SK-N-MC (cell line): Measurements from ENCODE around the gene SLC51A.

Source experiments
- DNase-seq: peaks from one replicate; pipeline ENCODE4 v3.0.0-alpha.2; 2011; ENCODE audit warnings: low read depth, low spot score
- H3K27ac ChIP-seq: fragments of 200-600 bp; sonication (generic); 2 replicates; pipeline ENCODE4 v1.5.1; 2016; ENCODE audit warnings: mixed run types
- H3K36me3 ChIP-seq: fragments of 200-600 bp; sonication (generic); 2 replicates; pipeline ENCODE4 v1.6.1; 2017; ENCODE audit warnings: antibody characterized with exemption, low read length, mixed read lengths; ENCODE audit not compliant: insufficient read depth
- H3K4me3 ChIP-seq: fragments of 200-600 bp; sonication (generic); 2 replicates; pipeline ENCODE4 v1.5.1; 2016
- H3K9ac ChIP-seq: fragments of 200-600 bp; sonication (generic); 2 replicates; pipeline ENCODE4 v1.8.0; 2017; ENCODE audit warnings: mixed run types, mixed read lengths; ENCODE audit not compliant: insufficient read length
- H3K9me3 ChIP-seq: fragments of 200-600 bp; sonication (generic); 2 replicates; pipeline ENCODE4 v1.6.1; 2017; ENCODE audit warnings: low read depth, mild to moderate bottlenecking, antibody characterized with exemption, low read length, moderate library complexity, mixed read lengths
- EZH2 ChIP-seq: fragments of 200-600 bp; sonication (generic); IDR thresholded peaks from one replicate; pipeline ENCODE4 v1.6.1; 2017; ENCODE audit warnings: antibody characterized with exemption
- FOXP2 ChIP-seq: optimal IDR thresholded peaks from 2 replicates; pipeline ENCODE3; 2011; ENCODE audit warnings: mild to moderate bottlenecking, moderate library complexity; ENCODE audit not compliant: insufficient read depth; ENCODE audit errors: extremely low read length, control extremely low read depth
- POLR2AphosphoS5 ChIP-seq: IDR thresholded peaks from 2 replicates; pipeline ENCODE4 v1.6.1; 2012; ENCODE audit warnings: mild to moderate bottlenecking, low read depth, low read length, borderline replicate concordance

Gene SLC51A

GRCh38 chr3:196270499-196270898 lies 54.2 kb downstream of the SLC51A start:
- TF ChIP-seq EZH2, result no peak
- TF ChIP-seq FOXP2, result no peak
- TF ChIP-seq POLR2AphosphoS5, result no peak
- no peak for DNase-seq
- Histone ChIP-seq H3K27ac (0 out of 2 replicates have a peak overlapping the region, but pooled peaks have one; percentile 26), H3K36me3 (peaks cover 49% of the 10 kb centered on the region), H3K4me3 (no peak overlapping the region), H3K9ac (no peak overlapping the region), H3K9me3 (no peaks in the 10 kb centered on the region)

GRCh38 chr3:196272826-196273225 lies 56.5 kb downstream of the SLC51A start:
- no peak for TF ChIP-seq POLR2AphosphoS5
- no peak for TF ChIP-seq EZH2
- TF ChIP-seq FOXP2, result no peak
- H3K36me3 ChIP-seq, result peaks cover 35% of the 10 kb centered on the region
- no peak overlapping the region for H3K4me3 ChIP-seq
- H3K9ac ChIP-seq, result no peak overlapping the region
- no peak overlapping the region for H3K27ac ChIP-seq
- DNase-seq, result no peak
- H3K9me3 ChIP-seq, result no peaks in the 10 kb centered on the region

GRCh38 chr3:196273655-196274054 lies 57.3 kb downstream of the SLC51A start:
- Histone ChIP-seq H3K9me3 (no peaks in the 10 kb centered on the region), H3K27ac (no peak overlapping the region), H3K4me3 (no peak overlapping the region), H3K36me3 (peaks cover 35% of the 10 kb centered on the region), H3K9ac (no peak overlapping the region)
- DNase-seq, result no peak
- TF ChIP-seq POLR2AphosphoS5 (no peak), EZH2 (no peak), FOXP2 (no peak)

DNA sequence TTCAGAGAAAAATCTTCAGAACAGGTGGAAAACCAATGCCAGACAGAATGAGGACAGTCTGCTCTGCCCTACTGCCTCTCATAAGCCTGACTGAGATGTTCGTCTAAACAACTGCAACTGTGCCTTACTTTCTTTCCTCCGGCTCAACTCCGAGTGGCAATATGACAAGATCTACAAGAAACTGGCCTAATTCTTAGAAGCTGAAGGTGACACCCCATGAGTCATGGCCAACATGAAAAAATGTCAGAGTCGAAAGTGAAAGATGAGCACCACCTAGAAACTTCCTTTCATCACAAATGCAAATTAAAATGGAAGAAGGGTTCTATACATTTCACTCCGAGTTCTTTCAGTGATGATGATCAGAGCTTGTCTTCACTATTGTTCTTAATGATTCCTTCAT lies 58.3 kb downstream of the SLC51A start:
- Histone ChIP-seq H3K9me3 (no peaks in the 10 kb centered on the region), H3K9ac (no peak overlapping the region), H3K27ac (no peak overlapping the region), H3K36me3 (peaks cover 35% of the 10 kb centered on the region), H3K4me3 (no peak overlapping the region)
- TF ChIP-seq EZH2 (no peak), FOXP2 (no peak), POLR2AphosphoS5 (no peak)
- no peak for DNase-seq

DNA sequence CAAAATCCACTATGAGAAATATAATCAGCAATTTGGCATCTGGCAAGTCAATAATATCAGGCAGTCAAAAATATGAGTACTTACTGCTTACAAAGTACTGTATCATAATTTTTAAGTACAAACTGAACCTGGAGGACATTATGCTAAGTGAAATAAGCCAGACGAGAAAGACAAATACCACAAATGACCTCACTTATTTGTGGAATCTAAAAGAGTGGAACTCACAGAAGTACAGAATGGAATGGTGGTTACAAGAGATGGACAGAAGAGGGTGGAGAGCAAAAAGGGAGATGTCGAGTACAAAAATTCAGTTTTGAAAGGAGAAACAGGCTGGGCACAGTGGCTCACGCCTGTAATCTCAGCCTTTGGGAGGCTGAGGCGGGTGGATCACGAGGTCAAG lies 58.8 kb downstream of the SLC51A start:
- H3K4me3 ChIP-seq, result no peak overlapping the region
- H3K27ac ChIP-seq, result no peak overlapping the region

GRCh38 chr3:196280689-196281440 lies 64.5 kb downstream of the SLC51A start:
- Histone ChIP-seq H3K27ac (no peak overlapping the region), H3K36me3 (peaks cover 4% of the 10 kb centered on the region; the same call in 1 of the 2 replicates), H3K9ac (no peak overlapping the region), H3K4me3 (no peak overlapping the region), H3K9me3 (no peaks in the 10 kb centered on the region)
- no peak for DNase-seq
- TF ChIP-seq FOXP2 (no peak), POLR2AphosphoS5 (no peak), EZH2 (no peak)

More for the DNA sequence above, 58.8 kb downstream of the SLC51A start:
- H3K9me3 ChIP-seq, result no peaks in the 10 kb centered on the region
- peaks cover 33% of the 10 kb centered on the region for H3K36me3 ChIP-seq
- no peak for DNase-seq
- H3K9ac ChIP-seq, result no peak overlapping the region
- TF ChIP-seq POLR2AphosphoS5 (no peak), FOXP2 (no peak), EZH2 (no peak)

GRCh38 chr3:196281962-196282361 lies 65.6 kb downstream of the SLC51A start:
- peak overlapping the region; percentile 50; the same call in 1 of the 2 replicates for H3K27ac ChIP-seq
- H3K36me3 ChIP-seq, result peaks cover 4% of the 10 kb centered on the region; the same call in 1 of the 2 replicates
- no peak for TF ChIP-seq FOXP2
- TF ChIP-seq POLR2AphosphoS5, result no peak
- TF ChIP-seq EZH2, result no peak
- H3K9me3 ChIP-seq, result no peaks in the 10 kb centered on the region
- no peak for DNase-seq
- H3K4me3 ChIP-seq, result no peak overlapping the region
- H3K9ac ChIP-seq, result peak overlapping the region; percentile 21
